Endothelial cell of umbilical vein (primary cell): ENCODE results near the gene RHOBTB1. TPM values are rescaled to one million over a fixed set of nuclear protein-coding genes. Genes with fewer than 3 reads are reported as not detected.
A peak's percentile ranks its signal among the peaks of the same experiment; 100 is the strongest.

Experiments used
- BruUV-seq: library from RNA; stranded (reverse); fragments of 400-500 nt; replicated peaks from 2 replicates; lab custom pipeline; 2021; lab: Mats Ljungman, UMichigan
- CTCF ChIA-PET: fragments of 300-600, 350-600 bp; sonication (Branson Sonifier 250); formaldehyde crosslinking; loops from one replicate; lab custom pipeline; 2021; ENCODE audit warnings: antibody characterized with exemption, inconsistent platforms; lab: Charles Lee
- POLR2A ChIA-PET: fragments of 300-600, 350-600 bp; sonication (Branson Sonifier 250); formaldehyde crosslinking; loops from one replicate; lab custom pipeline; 2021; ENCODE audit warnings: antibody characterized with exemption, inconsistent platforms; lab: Charles Lee
- DNase-seq: peaks from one replicate; pipeline ENCODE4 v3.0.0-alpha.2; 2011; ENCODE audit warnings: low read depth, low spot score
- FAIRE-seq: peaks from 2 replicates; lab custom pipeline; 2011; peaks lifted over from hg19 to GRCh38; lab: Jason Lieb, UNC
- H2AFZ ChIP-seq: 2 replicates; pipeline ENCODE4 v1.6.0; 2012; ENCODE audit warnings: low read depth, low read length, control low read depth, inconsistent platforms
- H3K27ac ChIP-seq: 2 replicates; pipeline ENCODE4 v1.5.1; 2011; ENCODE audit warnings: low read depth, mild to moderate bottlenecking, control low read depth, low read length, moderate library complexity; ENCODE audit not compliant: insufficient read depth
- H3K27me3 ChIP-seq, 2 experiments: 2 replicates each; pipeline versions ENCODE4 v1.6.0 to v1.6.1; 2011; ENCODE audit warnings: low read length in 2 of 2, mixed read lengths in 1 of 2; ENCODE audit not compliant: control insufficient read depth in 2 of 2, insufficient read depth in 2 of 2
- H3K36me3 ChIP-seq, 2 experiments: 2 replicates in 1 of 2; 3 replicates in 1 of 2; pipeline ENCODE4 v1.5.1; 2011; ENCODE audit warnings: low read length in 2 of 2, mild to moderate bottlenecking in 1 of 2, moderate library complexity in 1 of 2; ENCODE audit not compliant: control insufficient read depth in 2 of 2, insufficient read depth in 2 of 2; ENCODE audit errors: extremely low read depth in 1 of 2
- H3K4me1 ChIP-seq: 3 replicates; pipeline ENCODE4 v1.5.1; 2011; ENCODE audit warnings: mild to moderate bottlenecking, low read length; ENCODE audit not compliant: control insufficient read depth, insufficient read depth; ENCODE audit errors: extremely low read depth
- H3K4me2 ChIP-seq: 2 replicates; pipeline ENCODE4 v1.6.1; 2011; ENCODE audit warnings: low read length, control low read depth, mixed read lengths; ENCODE audit not compliant: insufficient read depth
- H3K4me3 ChIP-seq, 3 experiments: fragments of 200-600 bp in 1 of 3; sonication (generic), shearing (Covaris generic) in 1 of 3; replicated peaks in 1 of 3; 2 replicates each; pipeline ENCODE4 v1.5.1; 2011 to 2016; ENCODE audit warnings: control low read depth in 3 of 3, low read length in 3 of 3, mild to moderate bottlenecking in 2 of 3, inconsistent platforms in 1 of 3, low read depth in 1 of 3, moderate library complexity in 1 of 3; ENCODE audit not compliant: insufficient read depth in 1 of 3
- H3K79me2 ChIP-seq: 2 replicates; pipeline ENCODE4 v1.6.0; 2012; ENCODE audit warnings: low read length, inconsistent platforms; ENCODE audit not compliant: control insufficient read depth, insufficient read depth
- H3K9ac ChIP-seq: replicated peaks from 2 replicates; pipeline ENCODE3; 2011; ENCODE audit warnings: low read length, control low read depth; ENCODE audit not compliant: insufficient read depth; ENCODE audit errors: extremely low read depth
- H3K9me1 ChIP-seq: replicated peaks from 3 replicates; pipeline ENCODE4 v1.6.0; 2011; ENCODE audit warnings: mild to moderate bottlenecking, low read length; ENCODE audit not compliant: control insufficient read depth, insufficient read depth; ENCODE audit errors: extremely low read depth
- H3K9me3 ChIP-seq: replicated peaks from 2 replicates; pipeline ENCODE4 v1.5.1; 2012; ENCODE audit warnings: low read length, inconsistent platforms; ENCODE audit not compliant: control insufficient read depth, insufficient read depth
- H4K20me1 ChIP-seq: replicated peaks from 2 replicates; pipeline ENCODE3; 2011; ENCODE audit warnings: mild to moderate bottlenecking, low read length; ENCODE audit not compliant: control insufficient read depth, insufficient read depth; ENCODE audit errors: extremely low read depth
- CTCF ChIP-seq, 2 donors: IDR thresholded peaks; 1 replicate in 1 of 2; 2 replicates in 1 of 2; pipeline ENCODE4 v1.5.1; 2011; ENCODE audit warnings: low read length in 2 of 2, mild to moderate bottlenecking in 2 of 2, moderate library complexity in 2 of 2, control low read depth in 1 of 2, inconsistent platforms in 1 of 2, low read depth in 1 of 2; ENCODE audit not compliant: insufficient read depth in 1 of 2; ENCODE audit errors: extremely low read depth in 1 of 2
- EZH2 ChIP-seq: IDR thresholded peaks from 2 replicates; pipeline ENCODE4 v1.6.1; 2012; ENCODE audit warnings: borderline replicate concordance, low read depth, mild to moderate bottlenecking, moderate library complexity, low read length, inconsistent platforms; ENCODE audit not compliant: severe bottlenecking
- FOS ChIP-seq: IDR thresholded peaks from 2 replicates; pipeline ENCODE4 v1.6.1; 2011; ENCODE audit warnings: mild to moderate bottlenecking, low read length, moderate library complexity, borderline replicate concordance; ENCODE audit not compliant: insufficient read depth
- GATA2 ChIP-seq: IDR thresholded peaks from 2 replicates; pipeline ENCODE4 v1.7.0; 2011; ENCODE audit warnings: low read depth, mild to moderate bottlenecking, moderate library complexity, mixed read lengths, low read length; ENCODE audit not compliant: insufficient read length, insufficient read depth
- JUN ChIP-seq: IDR thresholded peaks from 2 replicates; pipeline ENCODE4 v1.6.1; 2011; ENCODE audit warnings: borderline replicate concordance, low read depth; ENCODE audit not compliant: insufficient read length, insufficient read depth
- MAX ChIP-seq: IDR thresholded peaks from 2 replicates; pipeline ENCODE4 v1.6.1; 2011; ENCODE audit not compliant: insufficient read depth, insufficient read length
- MYC ChIP-seq: IDR thresholded peaks from one replicate; pipeline ENCODE4 v1.6.1; 2011; ENCODE audit warnings: mild to moderate bottlenecking, low read depth, low read length
- POLR2A ChIP-seq: IDR thresholded peaks from 2 replicates; pipeline ENCODE4 v1.6.1; 2012; ENCODE audit warnings: low read depth, mild to moderate bottlenecking, control low read depth, low read length
- POLR2AphosphoS5 ChIP-seq: IDR thresholded peaks from 2 replicates; pipeline ENCODE4 v1.6.1; 2012; ENCODE audit warnings: low read depth, mild to moderate bottlenecking, control low read depth, low read length, moderate library complexity; ENCODE audit not compliant: insufficient read depth
- dilution Hi-C: fragments of 300-500 bp; cut with MboI; formaldehyde crosslinking; loops from one replicate; pipeline ENCODE4 v1.15.0; 2019; ENCODE audit warnings: low sequenced_read_pairs; ENCODE audit not compliant: extremely low pct_ligation_motif_present
- intact Hi-C: fragments of 100-400 bp; cut with micrococcal nuclease; formaldehyde crosslinking; loops from one replicate; pipeline ENCODE4 v1.10.0; 2022
- polyA plus RNA-seq, 4 experiments: library from polyadenylated mRNA; depleted of rRNA in 3 of 4; stranded (reverse) in 3 of 4; unstranded in 1 of 4; fragments of >200 nt; gene quantifications; 2 replicates each; pipeline versions ENCODE4 v1.2.1 to v1.2.3, GENCODE V29; 2011 to 2012; ENCODE audit warnings: missing spikeins in 1 of 4
- total RNA-seq: library from RNA; stranded (reverse); gene quantifications from 2 replicates; pipeline ENCODE4 v1.2.3, GENCODE V29; 2021

The RHOBTB1 gene
- total and polyA plus RNA-seq, 2 donors (not counting 3 experiments of a cell fraction or from before 2014, with no cell fraction given) = 21.2 to 31.0 TPM

GRCh38 chr10:60914690-60915141, 29.3 kb downstream of the RHOBTB1 start:
- POLR2A ChIA-PET = no interaction called here
- FAIRE-seq = no peak
- Histone ChIP-seq H3K4me3 (no peak overlapping the region), H3K9me3 (no peaks in the 10 kb centered on the region), H3K4me2 (no peak overlapping the region), H2AFZ (no peak overlapping the region), H3K79me2 (no peaks in the 10 kb centered on the region), H3K9ac (no peak overlapping the region), H3K36me3 (peaks cover 0 to 2% of the 10 kb centered on the region in 2 experiments), H3K9me1 (no peaks in the 10 kb centered on the region), H3K27ac (no peak overlapping the region), H3K27me3 (no peaks in the 10 kb centered on the region), H3K4me1 (peaks cover 3% of the 10 kb centered on the region), H4K20me1 (no peaks in the 10 kb centered on the region)
- TF ChIP-seq JUN (no peak), POLR2A (no peak), FOS (no peak), MYC (no peak), MAX (no peak), POLR2AphosphoS5 (no peak), EZH2 (no peak), GATA2 (no peak), CTCF (IDR thresholded peaks at IDR 0.05; ENCODE audit: extremely low read depth in 1 of 2, insufficient read depth in 1 of 2, low read depth in 1 of 2, low read length in 2 of 2) (no peak)
- dilution Hi-C loops = no loop called here
- intact Hi-C loops = no loop called here
- CTCF ChIA-PET = no interaction called here
- no TSS peak for BruUV-seq
- peak; percentile 39 for DNase-seq
